ENCODE results near the gene COL9A1.

Gene COL9A1

GRCh38 chr6:70172252-70172651 is 130.6 kb downstream of the COL9A1 start:
- DNase-seq (ENCODE audit: low read depth in 2 of 2) = no peak

GRCh38 chr6:70171236-70171635 is 131.6 kb downstream of the COL9A1 start:
- no peak for DNase-seq (ENCODE audit: low read depth in 2 of 2)

- DNase-seq (ENCODE audit: low read depth in 2 of 2) = no peak
These were observed 134.1 kb downstream of the COL9A1 start for GRCh38 chr6:70168681-70169377.
